GM19468 (cell line): ENCODE results near the gene CYFIP1.

ENCODE experiments used
- ATAC-seq: cut with Tn5 transposase; IDR thresholded peaks from one replicate; pipeline ENCODE4 v1.9.1; 2021; ENCODE audit warnings: mild to moderate bottlenecking, moderate library complexity, moderate number of reproducible peaks; ENCODE audit not compliant: unreplicated experiment; ENCODE audit errors: extremely low read depth

CYFIP1 gene

DNA sequence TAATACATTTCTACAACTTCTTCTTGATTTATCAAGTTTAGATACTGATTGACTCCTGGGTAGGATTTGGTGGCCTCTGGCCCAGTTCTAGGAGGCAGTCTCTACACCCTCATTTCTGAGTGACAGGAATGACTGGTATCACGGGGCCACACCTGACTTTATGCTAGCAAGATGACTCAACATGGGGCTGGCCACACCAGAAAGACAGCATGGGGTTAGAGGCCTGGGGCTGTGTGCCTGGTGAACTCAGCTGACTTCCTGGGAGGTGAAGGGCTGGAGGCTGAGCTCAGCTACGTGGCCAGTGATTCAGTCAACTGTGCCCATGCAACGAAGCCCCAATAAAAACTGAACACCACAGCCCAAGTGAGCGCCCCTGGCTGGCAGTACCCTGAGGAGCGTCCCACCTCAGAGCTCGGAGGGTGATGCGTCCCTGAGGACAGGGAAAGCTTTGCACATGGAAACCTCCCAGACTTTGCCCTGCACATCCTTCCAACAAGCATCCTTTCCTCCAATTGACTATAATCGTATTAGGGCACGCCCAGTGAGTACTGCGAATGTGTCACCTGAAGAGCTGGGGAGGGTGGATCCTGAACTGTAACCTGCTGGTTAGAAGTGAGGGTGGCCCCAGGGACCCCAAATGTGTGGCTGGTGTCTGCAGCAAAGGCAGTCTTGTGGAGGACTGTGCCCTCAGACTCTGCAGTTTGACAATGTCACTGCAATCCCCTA lies 84.5 kb downstream of the CYFIP1 start:
- ATAC-seq, result peak; percentile 58

DNA sequence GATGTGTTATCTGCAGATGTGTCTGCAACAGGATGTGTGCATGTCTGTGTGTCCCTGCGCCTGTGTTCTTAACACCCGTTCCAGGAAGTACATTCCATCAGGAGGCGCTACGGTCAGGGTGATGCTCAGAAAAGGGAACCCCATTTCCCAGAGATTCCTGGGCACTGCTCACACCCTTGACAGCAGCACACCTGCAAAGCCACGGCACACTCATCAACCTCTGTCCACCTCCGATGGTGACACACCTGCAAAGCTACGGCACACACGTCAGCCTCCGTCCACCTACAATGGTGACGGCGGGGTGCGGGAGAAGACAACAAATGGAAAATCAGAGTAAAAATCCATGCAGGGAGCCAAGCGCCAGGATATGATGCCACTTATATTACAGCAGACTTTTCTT lies 86.3 kb downstream of the CYFIP1 start:
- no peak for ATAC-seq

GRCh38 chr15:22893081-22893480 lies 87.1 kb downstream of the CYFIP1 start:
- no peak for ATAC-seq

GRCh38 chr15:22892333-22892732 lies 87.8 kb downstream of the CYFIP1 start:
- no peak for ATAC-seq

- no peak for ATAC-seq
Measured at GRCh38 chr15:22891426-22892210, 88.5 kb downstream of the CYFIP1 start.

GRCh38 chr15:22890296-22890695 lies 89.9 kb downstream of the CYFIP1 start:
- ATAC-seq, result no peak

DNA sequence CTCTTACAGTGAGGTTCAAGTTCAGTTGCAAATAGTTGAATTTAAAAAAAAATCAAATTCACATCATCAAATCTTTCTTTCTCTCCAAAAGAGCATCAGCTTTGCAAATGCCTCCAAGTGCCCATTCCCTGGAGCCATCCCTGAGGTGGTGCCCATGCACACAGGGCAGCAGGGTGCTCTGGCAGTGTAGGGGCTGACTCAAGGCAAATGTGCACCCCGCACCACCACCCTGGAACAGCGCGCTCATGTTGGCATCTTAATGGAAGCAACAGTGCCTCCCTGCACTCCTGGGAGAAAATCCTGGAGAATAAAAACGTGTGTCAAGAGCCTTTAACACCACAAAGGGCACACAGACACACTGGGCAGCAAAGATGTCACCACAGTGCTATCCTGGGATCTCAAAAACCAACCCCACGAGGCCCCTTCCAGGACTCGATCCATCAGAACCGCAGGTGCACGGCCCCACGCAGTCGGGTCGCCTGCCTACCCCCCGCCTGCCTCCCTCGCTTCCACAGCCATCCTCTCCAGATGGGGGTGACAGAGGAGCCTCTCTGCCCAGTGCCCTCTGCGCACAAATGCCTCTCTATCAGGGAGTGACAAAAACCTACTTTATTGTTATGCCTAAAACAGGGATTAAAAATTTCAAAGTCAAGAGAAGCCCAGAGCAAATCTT lies 90.9 kb downstream of the CYFIP1 start:
- no peak for ATAC-seq

DNA sequence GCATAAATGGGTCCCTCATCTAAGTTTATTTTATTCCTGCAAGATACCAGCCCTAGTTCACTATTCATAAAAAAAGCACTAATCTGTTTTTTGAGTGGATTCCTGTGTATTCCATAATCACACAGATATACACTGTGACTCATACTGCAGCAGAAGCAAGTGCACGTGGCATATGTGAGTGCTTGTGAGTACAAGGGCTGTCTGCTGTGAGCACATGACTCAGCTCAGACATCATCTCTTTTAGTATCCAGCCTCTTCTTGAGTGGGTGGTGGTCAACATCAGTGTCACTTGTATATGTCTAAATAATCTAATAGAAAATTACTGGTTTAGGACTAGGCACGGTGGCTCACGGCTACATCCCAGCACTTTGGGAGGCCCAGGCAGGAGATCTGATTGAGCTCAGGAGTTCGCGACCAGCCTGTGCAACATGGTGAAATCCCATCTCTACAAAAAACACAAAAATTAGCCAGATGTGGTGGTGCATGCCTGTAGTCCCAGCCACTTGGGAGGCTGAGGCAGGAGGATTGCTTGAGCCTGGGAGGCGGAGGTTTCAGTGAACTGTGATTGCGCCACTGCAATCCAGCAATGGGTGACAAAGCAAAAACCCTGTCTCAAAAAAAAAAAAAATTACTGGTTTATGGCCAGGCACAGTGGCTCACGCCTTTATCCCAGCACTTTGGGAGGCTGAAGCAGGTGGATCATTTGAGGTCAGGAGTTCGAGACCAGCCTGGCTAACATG lies 91.9 kb downstream of the CYFIP1 start:
- no peak for ATAC-seq

GRCh38 chr15:22887157-22887951 lies 92.8 kb downstream of the CYFIP1 start:
- ATAC-seq, result no peak

DNA sequence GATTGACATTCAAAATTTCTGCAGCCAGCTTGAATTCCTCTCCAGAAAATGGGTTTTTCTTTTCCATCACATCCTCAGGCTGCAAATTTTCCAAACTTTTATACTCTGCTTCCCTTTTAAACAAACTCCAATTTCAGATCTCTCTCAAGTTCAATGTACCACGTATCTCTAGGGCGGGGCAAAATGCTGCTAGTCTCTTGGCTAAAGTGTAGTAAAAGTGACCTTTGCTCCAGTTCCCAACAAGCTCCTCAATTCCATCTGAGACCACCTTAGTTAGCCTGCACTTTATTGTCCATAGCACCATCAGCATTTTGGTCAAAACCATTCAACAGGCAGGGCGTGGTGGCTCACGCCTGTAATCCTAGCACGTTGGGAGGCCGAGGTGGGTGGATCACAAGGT lies 95.0 kb downstream of the CYFIP1 start:
- no peak for ATAC-seq

- no peak for ATAC-seq
Measured at GRCh38 chr15:22884344-22884743, 95.8 kb downstream of the CYFIP1 start.

GRCh38 chr15:22883196-22883595 lies 97.0 kb downstream of the CYFIP1 start:
- no peak for ATAC-seq

GRCh38 chr15:22881739-22882440 lies 98.3 kb downstream of the CYFIP1 start:
- no peak for ATAC-seq

GRCh38 chr15:22880981-22881738 lies 99.0 kb downstream of the CYFIP1 start:
- no peak for ATAC-seq

GRCh38 chr15:22880068-22880980 lies 99.8 kb downstream of the CYFIP1 start:
- no peak for ATAC-seq

GRCh38 chr15:22878103-22878502 lies 102.1 kb downstream of the CYFIP1 start:
- no peak for ATAC-seq

DNA sequence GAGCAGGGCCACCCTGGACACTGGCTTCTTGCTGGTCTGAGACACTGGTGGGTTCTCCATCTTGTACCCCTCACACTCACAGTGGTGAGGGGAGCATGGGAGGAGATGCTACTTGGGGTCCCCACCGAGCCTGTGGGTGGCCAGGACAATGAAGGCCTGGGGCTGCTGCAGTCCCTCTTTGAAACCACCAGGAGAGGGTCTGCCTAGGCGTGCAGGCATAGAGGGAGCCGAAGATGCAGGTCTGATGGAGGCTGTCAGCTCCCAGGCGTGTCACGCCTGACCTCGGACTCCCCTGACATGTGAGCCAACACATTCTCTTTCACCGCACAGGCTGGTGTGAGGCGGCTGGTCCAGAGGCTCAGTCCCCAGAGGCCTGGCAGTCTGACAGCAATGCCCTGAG lies 102.6 kb downstream of the CYFIP1 start:
- ATAC-seq, result no peak
